Ovary (tissue), 3 donors: ENCODE data around the gene CRACDL.

ENCODE experiments used
- EP300 ChIP-seq: sonication (generic); formaldehyde crosslinking; IDR thresholded peaks from one replicate; pipeline ENCODE4 v1.6.1; 2017; ENCODE audit warnings: antibody characterized with exemption
- POLR2A ChIP-seq: fragments of 450-650 bp; IDR thresholded peaks from one replicate; pipeline ENCODE4 v1.6.1; 2017; ENCODE audit warnings: antibody characterized with exemption, mild to moderate bottlenecking, moderate library complexity
- TF ChIP-seq, protein P1 (sequence below), 3 donors: fragments of 450-650 bp in 2 of 3; fragments of 200-600 bp in 1 of 3; IDR thresholded peaks; one replicate each; pipeline versions ENCODE4 v1.5.1 to v1.8.0; 2016 to 2022; ENCODE audit warnings: antibody characterized with exemption in 3 of 3, mild to moderate bottlenecking in 1 of 3
- donor health status: DM: no; HTN: no; CAD: no.

DNA sequence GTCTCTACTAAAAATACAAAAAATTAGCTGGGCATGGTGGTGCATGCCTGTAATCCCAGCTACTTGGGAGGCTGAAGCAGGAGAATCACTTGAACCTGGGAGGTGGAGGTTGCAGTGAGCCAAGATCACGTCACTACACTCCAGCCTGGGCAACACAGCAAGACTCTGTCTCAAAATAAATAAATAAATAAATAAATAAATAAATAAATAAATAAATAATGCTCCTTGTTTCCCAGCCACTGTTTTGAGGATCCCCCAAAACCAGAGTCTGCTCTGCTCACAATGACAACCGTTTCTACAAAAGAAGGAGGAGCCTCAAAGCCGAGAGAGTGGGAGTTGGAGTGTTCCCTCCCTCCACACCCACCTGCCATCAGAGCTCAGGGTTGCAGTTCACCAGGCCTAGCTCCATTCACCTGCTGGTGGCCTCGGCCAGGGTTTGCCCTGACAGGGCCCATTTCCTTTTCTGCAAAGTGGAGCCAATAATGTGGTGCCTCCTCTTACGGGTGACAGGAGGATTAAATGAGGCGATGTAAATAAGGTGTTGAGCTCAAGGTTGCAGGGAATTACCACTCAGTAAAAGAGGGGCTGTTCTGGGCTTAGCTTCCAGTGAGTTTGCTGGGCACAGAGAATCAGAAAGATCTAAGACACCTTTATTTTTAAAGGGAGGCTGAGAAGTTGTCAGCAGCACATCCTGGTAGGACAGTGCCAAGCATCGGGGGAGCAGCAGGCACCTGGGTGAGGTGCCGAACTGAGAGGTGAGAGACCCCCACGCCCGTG lies 25.5 kb downstream of the CRACDL start:
- TF ChIP-seq, protein P1, sequence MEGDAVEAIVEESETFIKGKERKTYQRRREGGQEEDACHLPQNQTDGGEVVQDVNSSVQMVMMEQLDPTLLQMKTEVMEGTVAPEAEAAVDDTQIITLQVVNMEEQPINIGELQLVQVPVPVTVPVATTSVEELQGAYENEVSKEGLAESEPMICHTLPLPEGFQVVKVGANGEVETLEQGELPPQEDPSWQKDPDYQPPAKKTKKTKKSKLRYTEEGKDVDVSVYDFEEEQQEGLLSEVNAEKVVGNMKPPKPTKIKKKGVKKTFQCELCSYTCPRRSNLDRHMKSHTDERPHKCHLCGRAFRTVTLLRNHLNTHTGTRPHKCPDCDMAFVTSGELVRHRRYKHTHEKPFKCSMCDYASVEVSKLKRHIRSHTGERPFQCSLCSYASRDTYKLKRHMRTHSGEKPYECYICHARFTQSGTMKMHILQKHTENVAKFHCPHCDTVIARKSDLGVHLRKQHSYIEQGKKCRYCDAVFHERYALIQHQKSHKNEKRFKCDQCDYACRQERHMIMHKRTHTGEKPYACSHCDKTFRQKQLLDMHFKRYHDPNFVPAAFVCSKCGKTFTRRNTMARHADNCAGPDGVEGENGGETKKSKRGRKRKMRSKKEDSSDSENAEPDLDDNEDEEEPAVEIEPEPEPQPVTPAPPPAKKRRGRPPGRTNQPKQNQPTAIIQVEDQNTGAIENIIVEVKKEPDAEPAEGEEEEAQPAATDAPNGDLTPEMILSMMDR (IDR thresholded peaks at IDR 0.05), result no peak
- TF ChIP-seq POLR2A (no peak), EP300 (no peak)
